ENCODE data around the gene MCF2L.

GRCh38 chr13:112975401-112975939, 6.5 kb downstream of the MCF2L start:
- TF ChIP-seq, protein P1, sequence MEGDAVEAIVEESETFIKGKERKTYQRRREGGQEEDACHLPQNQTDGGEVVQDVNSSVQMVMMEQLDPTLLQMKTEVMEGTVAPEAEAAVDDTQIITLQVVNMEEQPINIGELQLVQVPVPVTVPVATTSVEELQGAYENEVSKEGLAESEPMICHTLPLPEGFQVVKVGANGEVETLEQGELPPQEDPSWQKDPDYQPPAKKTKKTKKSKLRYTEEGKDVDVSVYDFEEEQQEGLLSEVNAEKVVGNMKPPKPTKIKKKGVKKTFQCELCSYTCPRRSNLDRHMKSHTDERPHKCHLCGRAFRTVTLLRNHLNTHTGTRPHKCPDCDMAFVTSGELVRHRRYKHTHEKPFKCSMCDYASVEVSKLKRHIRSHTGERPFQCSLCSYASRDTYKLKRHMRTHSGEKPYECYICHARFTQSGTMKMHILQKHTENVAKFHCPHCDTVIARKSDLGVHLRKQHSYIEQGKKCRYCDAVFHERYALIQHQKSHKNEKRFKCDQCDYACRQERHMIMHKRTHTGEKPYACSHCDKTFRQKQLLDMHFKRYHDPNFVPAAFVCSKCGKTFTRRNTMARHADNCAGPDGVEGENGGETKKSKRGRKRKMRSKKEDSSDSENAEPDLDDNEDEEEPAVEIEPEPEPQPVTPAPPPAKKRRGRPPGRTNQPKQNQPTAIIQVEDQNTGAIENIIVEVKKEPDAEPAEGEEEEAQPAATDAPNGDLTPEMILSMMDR (IDR thresholded peaks at IDR 0.05; ENCODE audit: poor library complexity, severe bottlenecking), result no peak
- no peak for TF ChIP-seq SMC3 (conservative IDR thresholded peaks at IDR 0.05; ENCODE audit: poor library complexity)
- no peak for TF ChIP-seq EZH2 (IDR thresholded peaks at IDR 0.05; ENCODE audit: borderline replicate concordance, insufficient read depth, low read length, poor library complexity, severe bottlenecking)
- TF ChIP-seq RAD21 (conservative IDR thresholded peaks at IDR 0.05), result no peak
- TF ChIP-seq POLR2AphosphoS5 (IDR thresholded peaks at IDR 0.05), result no peak

Data from neural cell (in vitro differentiated cells).